ENCODE measurements around the gene MEG3. TPM values are rescaled to one million over a fixed set of nuclear protein-coding genes. Genes with fewer than 3 reads are reported as not detected.

MEG3 gene
- total RNA-seq, 1 experiment from 2014 or later: 62.4 TPM

GRCh38 chr14:100858838-100859220 lies 32.9 kb downstream of the MEG3 start:
- CTCF ChIA-PET: no interaction called here
- H3K36me3 ChIP-seq (ENCODE audit: control insufficient read depth, insufficient read depth, low read length): no peaks in the 10 kb centered on the region
- POLR2A ChIA-PET: no interaction called here
- BruUV-seq (replicated peaks): no TSS peak
- ATAC-seq (no peak), DNase-seq (ENCODE audit: low read depth, low spot score) (no peak)
- in situ Hi-C loops (cut with HindIII; ENCODE audit: low pct_unique_long_range_greater_than_20kb, low sequenced_read_pairs) (no loop called here), intact Hi-C loops (cut with micrococcal nuclease; ENCODE audit: unreplicated experiment) (no loop called here)
- no peaks in the 10 kb centered on the region for H3K4me1 ChIP-seq (ENCODE audit: control insufficient read depth, insufficient read depth, low read length)
- no peaks in the 10 kb centered on the region for H3K27me3 ChIP-seq (ENCODE audit: control insufficient read depth, insufficient read depth, low read length)
- no peaks in the 10 kb centered on the region for H3K9me3 ChIP-seq (ENCODE audit: control insufficient read depth, insufficient read depth, low read depth, low read length)
- TF ChIP-seq CTCF (IDR thresholded peaks at IDR 0.05) (no peak), SIN3A (IDR thresholded peaks at IDR 0.05; ENCODE audit: borderline replicate concordance, insufficient read depth, low read depth, low read length) (no peak), REST (IDR thresholded peaks at IDR 0.05; ENCODE audit: insufficient read depth in 1 of 2, low read depth in 2 of 2, low read length in 1 of 2) (no peak), POLR2AphosphoS5 (IDR thresholded peaks at IDR 0.05; ENCODE audit: low read depth, low read length) (no peak), TCF7L2 (IDR thresholded peaks at IDR 0.05; ENCODE audit: low read depth, low read length) (no peak)
- H3K4me3 ChIP-seq (ENCODE audit: low read depth in 2 of 2, low read length in 2 of 2): no peak overlapping the region
- H3K27ac ChIP-seq (ENCODE audit: low read length): no peak overlapping the region

- Histone ChIP-seq H3K4me3 (ENCODE audit: low read depth in 2 of 2, low read length in 2 of 2) (no peak overlapping the region), H3K36me3 (ENCODE audit: control insufficient read depth, insufficient read depth, low read length) (no peaks in the 10 kb centered on the region), H3K4me1 (ENCODE audit: control insufficient read depth, insufficient read depth, low read length) (no peaks in the 10 kb centered on the region), H3K27me3 (ENCODE audit: control insufficient read depth, insufficient read depth, low read length) (no peaks in the 10 kb centered on the region), H3K9me3 (ENCODE audit: control insufficient read depth, insufficient read depth, low read depth, low read length) (no peaks in the 10 kb centered on the region), H3K27ac (ENCODE audit: low read length) (no peak overlapping the region)
- TF ChIP-seq REST (IDR thresholded peaks at IDR 0.05; ENCODE audit: insufficient read depth in 1 of 2, low read depth in 2 of 2, low read length in 1 of 2) (no peak), CTCF (IDR thresholded peaks at IDR 0.05) (no peak), SIN3A (IDR thresholded peaks at IDR 0.05; ENCODE audit: borderline replicate concordance, insufficient read depth, low read depth, low read length) (no peak), POLR2AphosphoS5 (IDR thresholded peaks at IDR 0.05; ENCODE audit: low read depth, low read length) (no peak), TCF7L2 (IDR thresholded peaks at IDR 0.05; ENCODE audit: low read depth, low read length) (no peak)
- POLR2A ChIA-PET: no interaction called here
- DNase-seq (ENCODE audit: low read depth, low spot score): no peak
- intact Hi-C loops (cut with micrococcal nuclease; ENCODE audit: unreplicated experiment): no loop called here
- ATAC-seq: no peak
- no TSS peak for BruUV-seq (replicated peaks)
- CTCF ChIA-PET: no interaction called here
- in situ Hi-C loops (cut with HindIII; ENCODE audit: low pct_unique_long_range_greater_than_20kb, low sequenced_read_pairs): no loop called here
Measured at GRCh38 chr14:100859781-100860180, 33.9 kb downstream of the MEG3 start.

All from Panc1 (cell line).